GM23338 (cell line): ENCODE data around the gene TMEM256.

Experiments used
- CREB1 ChIP-seq: fragments of 250-450 bp; sonication (Bioruptor Pico); IDR thresholded peaks from 2 replicates; pipeline ENCODE4 v1.5.0; 2020; ENCODE audit warnings: low read depth, mild to moderate bottlenecking, moderate library complexity
- EZH2 ChIP-seq: fragments of 200-600 bp; sonication (generic); IDR thresholded peaks from one replicate; pipeline ENCODE4 v1.8.0; 2017; ENCODE audit warnings: antibody characterized with exemption, mild to moderate bottlenecking, low read depth; ENCODE audit not compliant: unreplicated experiment
- EZH2phosphoT487 ChIP-seq: fragments of 200-600 bp; sonication (generic); IDR thresholded peaks from one replicate; pipeline ENCODE4 v1.8.1; 2018; ENCODE audit warnings: antibody characterized with exemption; ENCODE audit not compliant: unreplicated experiment
- JUNB ChIP-seq: IDR thresholded peaks from one replicate; pipeline ENCODE4 v1.6.1; 2016; ENCODE audit warnings: antibody characterized with exemption; ENCODE audit not compliant: unreplicated experiment
- NANOG ChIP-seq: IDR thresholded peaks from 2 replicates; pipeline ENCODE4 v1.6.1; 2016; ENCODE audit warnings: antibody characterized with exemption, borderline replicate concordance
- POLR2AphosphoS5 ChIP-seq: IDR thresholded peaks from 2 replicates; pipeline ENCODE4 v1.6.1; 2016; ENCODE audit warnings: antibody characterized with exemption, low read depth
- STAT1 ChIP-seq: IDR thresholded peaks from one replicate; pipeline ENCODE4 v1.6.1; 2016; ENCODE audit warnings: antibody characterized with exemption; ENCODE audit not compliant: unreplicated experiment
- ZNF114 ChIP-seq: fragments of 250-450 bp; sonication (Bioruptor Pico); IDR thresholded peaks from 2 replicates; pipeline ENCODE4 v1.5.0; 2020; ENCODE audit warnings: mild to moderate bottlenecking, moderate library complexity
- TF ChIP-seq, protein P1 (sequence below), 2 experiments: fragments of 200-600 bp in 1 of 2; sonication (generic) in 1 of 2; conservative IDR thresholded peaks; 2 replicates each; pipeline versions ENCODE4 v1.5.1 to v1.6.1; 2016 to 2017; ENCODE audit warnings: antibody characterized with exemption in 2 of 2, low read depth in 2 of 2, mild to moderate bottlenecking in 2 of 2, moderate library complexity in 1 of 2
- TF ChIP-seq, protein P2 (sequence below): IDR thresholded peaks from one replicate; pipeline ENCODE4 v1.6.1; 2018; ENCODE audit warnings: antibody characterized with exemption; ENCODE audit not compliant: unreplicated experiment
- TF ChIP-seq, protein P3 (sequence below): IDR thresholded peaks from 2 replicates; pipeline ENCODE4 v1.6.1; 2016; ENCODE audit warnings: antibody characterized with exemption

DNA sequence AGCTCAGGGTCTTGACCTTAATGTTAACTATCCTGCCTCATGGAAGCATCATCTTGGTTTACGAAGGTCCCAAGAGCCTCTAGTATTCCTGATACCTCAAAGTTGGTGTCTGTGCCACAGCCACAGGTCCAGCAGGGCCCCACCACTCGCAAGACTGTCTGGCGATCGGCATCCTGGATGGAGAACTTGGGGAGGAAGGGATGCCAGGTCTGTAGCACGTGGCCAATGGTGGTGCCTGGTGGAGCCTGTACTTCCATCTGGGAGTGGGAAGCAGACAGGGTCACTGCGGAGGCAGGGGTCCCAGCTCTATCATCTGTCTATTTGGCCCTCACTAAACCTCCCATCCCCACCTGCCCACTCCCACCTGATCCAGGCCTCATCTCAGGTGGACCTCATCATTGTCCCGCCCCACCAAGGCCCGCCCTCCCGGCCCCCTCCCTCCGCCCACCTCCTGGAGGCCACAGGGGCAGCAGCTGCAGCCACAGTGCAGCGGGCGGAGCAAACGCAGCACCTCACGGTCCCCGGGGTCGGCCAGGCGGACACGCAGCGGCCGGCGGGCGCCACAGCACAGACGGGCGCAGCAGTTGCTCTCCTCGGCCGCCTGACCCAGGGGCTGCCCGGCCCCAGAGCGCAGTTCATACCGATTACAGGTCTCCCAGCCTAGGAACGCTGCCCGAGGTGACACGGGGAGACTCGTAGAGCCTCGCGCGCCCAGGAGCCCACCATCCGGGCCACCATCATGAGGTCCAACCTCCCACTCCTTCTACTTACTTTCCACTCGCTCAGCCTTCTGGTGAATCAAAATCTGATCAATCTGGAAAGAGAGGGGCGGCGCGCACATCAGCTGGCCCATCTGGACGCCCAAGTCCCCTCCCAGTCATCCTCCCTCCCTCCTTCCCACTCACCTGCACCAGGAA lies 10.9 kb downstream of the TMEM256 start:
- TF ChIP-seq POLR2AphosphoS5 (no peak), ZNF114 (CRISPR knock-in tag) (no peak), EZH2 (no peak), JUNB (no peak), CREB1 (no peak), EZH2phosphoT487 (no peak), STAT1 (no peak), NANOG (no peak)
- TF ChIP-seq, protein P1, sequence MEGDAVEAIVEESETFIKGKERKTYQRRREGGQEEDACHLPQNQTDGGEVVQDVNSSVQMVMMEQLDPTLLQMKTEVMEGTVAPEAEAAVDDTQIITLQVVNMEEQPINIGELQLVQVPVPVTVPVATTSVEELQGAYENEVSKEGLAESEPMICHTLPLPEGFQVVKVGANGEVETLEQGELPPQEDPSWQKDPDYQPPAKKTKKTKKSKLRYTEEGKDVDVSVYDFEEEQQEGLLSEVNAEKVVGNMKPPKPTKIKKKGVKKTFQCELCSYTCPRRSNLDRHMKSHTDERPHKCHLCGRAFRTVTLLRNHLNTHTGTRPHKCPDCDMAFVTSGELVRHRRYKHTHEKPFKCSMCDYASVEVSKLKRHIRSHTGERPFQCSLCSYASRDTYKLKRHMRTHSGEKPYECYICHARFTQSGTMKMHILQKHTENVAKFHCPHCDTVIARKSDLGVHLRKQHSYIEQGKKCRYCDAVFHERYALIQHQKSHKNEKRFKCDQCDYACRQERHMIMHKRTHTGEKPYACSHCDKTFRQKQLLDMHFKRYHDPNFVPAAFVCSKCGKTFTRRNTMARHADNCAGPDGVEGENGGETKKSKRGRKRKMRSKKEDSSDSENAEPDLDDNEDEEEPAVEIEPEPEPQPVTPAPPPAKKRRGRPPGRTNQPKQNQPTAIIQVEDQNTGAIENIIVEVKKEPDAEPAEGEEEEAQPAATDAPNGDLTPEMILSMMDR (conservative IDR thresholded peaks at IDR 0.05; ENCODE audit: low read depth in 2 of 2) = no peak
- TF ChIP-seq, protein P2, sequence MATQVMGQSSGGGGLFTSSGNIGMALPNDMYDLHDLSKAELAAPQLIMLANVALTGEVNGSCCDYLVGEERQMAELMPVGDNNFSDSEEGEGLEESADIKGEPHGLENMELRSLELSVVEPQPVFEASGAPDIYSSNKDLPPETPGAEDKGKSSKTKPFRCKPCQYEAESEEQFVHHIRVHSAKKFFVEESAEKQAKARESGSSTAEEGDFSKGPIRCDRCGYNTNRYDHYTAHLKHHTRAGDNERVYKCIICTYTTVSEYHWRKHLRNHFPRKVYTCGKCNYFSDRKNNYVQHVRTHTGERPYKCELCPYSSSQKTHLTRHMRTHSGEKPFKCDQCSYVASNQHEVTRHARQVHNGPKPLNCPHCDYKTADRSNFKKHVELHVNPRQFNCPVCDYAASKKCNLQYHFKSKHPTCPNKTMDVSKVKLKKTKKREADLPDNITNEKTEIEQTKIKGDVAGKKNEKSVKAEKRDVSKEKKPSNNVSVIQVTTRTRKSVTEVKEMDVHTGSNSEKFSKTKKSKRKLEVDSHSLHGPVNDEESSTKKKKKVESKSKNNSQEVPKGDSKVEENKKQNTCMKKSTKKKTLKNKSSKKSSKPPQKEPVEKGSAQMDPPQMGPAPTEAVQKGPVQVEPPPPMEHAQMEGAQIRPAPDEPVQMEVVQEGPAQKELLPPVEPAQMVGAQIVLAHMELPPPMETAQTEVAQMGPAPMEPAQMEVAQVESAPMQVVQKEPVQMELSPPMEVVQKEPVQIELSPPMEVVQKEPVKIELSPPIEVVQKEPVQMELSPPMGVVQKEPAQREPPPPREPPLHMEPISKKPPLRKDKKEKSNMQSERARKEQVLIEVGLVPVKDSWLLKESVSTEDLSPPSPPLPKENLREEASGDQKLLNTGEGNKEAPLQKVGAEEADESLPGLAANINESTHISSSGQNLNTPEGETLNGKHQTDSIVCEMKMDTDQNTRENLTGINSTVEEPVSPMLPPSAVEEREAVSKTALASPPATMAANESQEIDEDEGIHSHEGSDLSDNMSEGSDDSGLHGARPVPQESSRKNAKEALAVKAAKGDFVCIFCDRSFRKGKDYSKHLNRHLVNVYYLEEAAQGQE = no peak
- TF ChIP-seq, protein P3, sequence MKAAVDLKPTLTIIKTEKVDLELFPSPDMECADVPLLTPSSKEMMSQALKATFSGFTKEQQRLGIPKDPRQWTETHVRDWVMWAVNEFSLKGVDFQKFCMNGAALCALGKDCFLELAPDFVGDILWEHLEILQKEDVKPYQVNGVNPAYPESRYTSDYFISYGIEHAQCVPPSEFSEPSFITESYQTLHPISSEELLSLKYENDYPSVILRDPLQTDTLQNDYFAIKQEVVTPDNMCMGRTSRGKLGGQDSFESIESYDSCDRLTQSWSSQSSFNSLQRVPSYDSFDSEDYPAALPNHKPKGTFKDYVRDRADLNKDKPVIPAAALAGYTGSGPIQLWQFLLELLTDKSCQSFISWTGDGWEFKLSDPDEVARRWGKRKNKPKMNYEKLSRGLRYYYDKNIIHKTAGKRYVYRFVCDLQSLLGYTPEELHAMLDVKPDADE = no peak
